HG02970 (cell line): ENCODE results near the gene SAA4.
"Not testable (repeated sequence)": the region's sequence is repeated elsewhere in the genome, so short reads cannot be mapped to it uniquely, and the experiment has no call there.

ENCODE experiments used
- ATAC-seq: cut with Tn5 transposase; IDR thresholded peaks from one replicate; pipeline ENCODE4 v1.9.1; 2021; ENCODE audit warnings: mild to moderate bottlenecking, moderate library complexity, moderate number of reproducible peaks; ENCODE audit not compliant: unreplicated experiment, low FRiP score

Gene SAA4

GRCh38 chr11:18191376-18191775 is 45.2 kb downstream of the SAA4 start:
- no peak for ATAC-seq

- ATAC-seq: not testable (repeated sequence)
Observed at GRCh38 chr11:18189476-18190245, 46.9 kb downstream of the SAA4 start.

GRCh38 chr11:18188796-18189195 is 47.8 kb downstream of the SAA4 start:
- ATAC-seq: no peak
